Measurements from ENCODE around the gene DGKZ. TPM values are rescaled to one million over a fixed set of nuclear protein-coding genes. Genes with fewer than 3 reads are reported as not detected.
A peak's percentile ranks its signal among the peaks of the same experiment; 100 is the strongest.

DGKZ gene
- total RNA-seq, 1 donor from 2014 or later: 55.3 TPM

GRCh38 chr11:46307785-46308341 lies 39.4 kb upstream of the DGKZ start:
- intact Hi-C loops (cut with DNase I): loop anchor here (10.0 kb wide), 1 partner anchor 63 kb away; no protein-coding TSS in a partner anchor
- peaks cover 21% of the 10 kb centered on the region for H3K36me3 ChIP-seq

GRCh38 chr11:46308631-46309419 lies 38.4 kb upstream of the DGKZ start:
- peaks cover 4% of the 10 kb centered on the region for H3K4me1 ChIP-seq
- peaks cover 25% of the 10 kb centered on the region for H3K36me3 ChIP-seq
- H3K4me3 ChIP-seq: no peak overlapping the region
- no peaks in the 10 kb centered on the region for H3K27me3 ChIP-seq (ENCODE audit: low read depth)
- peak; percentile 85 for DNase-seq
- no peaks in the 10 kb centered on the region for H3K9me3 ChIP-seq
- intact Hi-C loops (cut with DNase I): loop anchor here (10.0 kb wide), 1 partner anchor 64 kb away; no protein-coding TSS in a partner anchor
- H3K27ac ChIP-seq: no peak overlapping the region
- peak; percentile 88 for TF ChIP-seq CTCF (IDR thresholded peaks at IDR 0.05)
- peak; percentile 80 to 81 for ATAC-seq

More at GRCh38 chr11:46307785-46308341, 39.4 kb upstream of the DGKZ start:
- ATAC-seq: no peak
- Histone ChIP-seq H3K9me3 (no peaks in the 10 kb centered on the region), H3K27me3 (ENCODE audit: low read depth) (no peaks in the 10 kb centered on the region), H3K4me1 (peaks cover 4% of the 10 kb centered on the region), H3K27ac (no peak overlapping the region), H3K4me3 (no peak overlapping the region)
- DNase-seq: no peak
- TF ChIP-seq CTCF (IDR thresholded peaks at IDR 0.05): no peak

GRCh38 chr11:46309814-46310259 lies 37.4 kb upstream of the DGKZ start:
- Histone ChIP-seq H3K36me3 (peaks cover 25% of the 10 kb centered on the region), H3K4me3 (no peak overlapping the region), H3K4me1 (peaks cover 4% of the 10 kb centered on the region), H3K27ac (no peak overlapping the region), H3K9me3 (no peaks in the 10 kb centered on the region), H3K27me3 (ENCODE audit: low read depth) (no peaks in the 10 kb centered on the region)
- TF ChIP-seq CTCF (IDR thresholded peaks at IDR 0.05): no peak
- intact Hi-C loops (cut with DNase I): loop anchor here (10.0 kb wide), 1 partner anchor 65 kb away; no protein-coding TSS in a partner anchor
- no peak for ATAC-seq
- no peak for DNase-seq

GRCh38 chr11:46315033-46315738 lies 32.1 kb upstream of the DGKZ start:
- ATAC-seq: peak; percentile 66 to 80
- Histone ChIP-seq H3K27ac (no peak overlapping the region), H3K9me3 (no peaks in the 10 kb centered on the region), H3K4me3 (no peak overlapping the region), H3K4me1 (peaks cover 26% of the 10 kb centered on the region), H3K27me3 (ENCODE audit: low read depth) (no peaks in the 10 kb centered on the region), H3K36me3 (peaks cover 52% of the 10 kb centered on the region)
- TF ChIP-seq CTCF (IDR thresholded peaks at IDR 0.05): peak; percentile 88
- DNase-seq: no peak
- intact Hi-C loops (cut with DNase I): no loop called here

- no peaks in the 10 kb centered on the region for H3K27me3 ChIP-seq (ENCODE audit: low read depth)
- intact Hi-C loops (cut with DNase I): no loop called here
- H3K9me3 ChIP-seq: no peaks in the 10 kb centered on the region
- H3K4me1 ChIP-seq: peaks cover 26% of the 10 kb centered on the region
- H3K36me3 ChIP-seq: peaks cover 56% of the 10 kb centered on the region
- DNase-seq (no peak), ATAC-seq (no peak)
- no peak overlapping the region for H3K4me3 ChIP-seq
- H3K27ac ChIP-seq: no peak overlapping the region
- no peak for TF ChIP-seq CTCF (IDR thresholded peaks at IDR 0.05)
Observed at GRCh38 chr11:46315783-46316563, 31.3 kb upstream of the DGKZ start.
